Gastrocnemius medialis (tissue), 4 donors: Measurements from ENCODE around the gene RHOT2. TPM values are rescaled to one million over a fixed set of nuclear protein-coding genes. Genes with fewer than 3 reads are reported as not detected.
"Not testable (repeated sequence)": the region's sequence is repeated elsewhere in the genome, so short reads cannot be mapped to it uniquely, and the experiment has no call there.

Experiments used
- ATAC-seq, 2 donors: fragments of 150-250 bp; one replicate each; pipeline ENCODE4 v1.9.1; 2016
- DNase-seq, 2 donors: peaks; one replicate each; pipeline ENCODE4 v3.0.0-alpha.2; 2019
- H3K27ac ChIP-seq, 4 donors: fragments of 200-600 bp; sonication (generic); 1 replicate in 1 of 4; 2 replicates in 3 of 4; pipeline ENCODE4 v1.5.1; 2016 to 2018; ENCODE audit warnings: mild to moderate bottlenecking in 2 of 4, moderate library complexity in 1 of 4
- H3K27me3 ChIP-seq, 3 donors: fragments of 200-600 bp; sonication (generic) in 2 of 3; 1 replicate in 1 of 3; 2 replicates in 2 of 3; pipeline versions ENCODE4 v1.5.1 to v1.6.0; 2016 to 2019; ENCODE audit warnings: mild to moderate bottlenecking in 1 of 3, moderate library complexity in 1 of 3
- H3K36me3 ChIP-seq, 2 donors: fragments of 200-600 bp; sonication (generic) in 1 of 2; one replicate each; pipeline ENCODE4 v1.5.1; 2017 to 2018
- H3K4me1 ChIP-seq, 2 donors: fragments of 200-600 bp; sonication (generic) in 1 of 2; one replicate each; pipeline ENCODE4 v1.5.1; 2016 to 2017; ENCODE audit warnings: mild to moderate bottlenecking in 2 of 2
- H3K4me3 ChIP-seq, 4 donors: fragments of 200-600 bp; sonication (generic) in 3 of 4; 1 replicate in 1 of 4; 2 replicates in 3 of 4; pipeline ENCODE4 v1.5.1; 2016 to 2019; ENCODE audit warnings: mild to moderate bottlenecking in 2 of 4
- H3K9me3 ChIP-seq, 3 donors: fragments of 200-600 bp; sonication (generic) in 2 of 3; 1 replicate in 1 of 3; 2 replicates in 2 of 3; pipeline ENCODE4 v1.5.1; 2016 to 2019
- CTCF ChIP-seq, 5 experiments: fragments of 450-650 bp in 3 of 5; fragments of 200-600 bp in 2 of 5; sonication (generic) in 2 of 5; IDR thresholded peaks in 4 of 5; conservative IDR thresholded peaks in 1 of 5; 1 replicate in 4 of 5; 2 replicates in 1 of 5; pipeline ENCODE4 v1.5.1; 2016 to 2019; ENCODE audit warnings: antibody characterized with exemption in 5 of 5, mild to moderate bottlenecking in 3 of 5, moderate library complexity in 3 of 5
- POLR2A ChIP-seq, 2 donors: fragments of 450-650 bp; IDR thresholded peaks; one replicate each; pipeline ENCODE4 v1.6.1; 2017; ENCODE audit warnings: antibody characterized with exemption in 2 of 2, mild to moderate bottlenecking in 2 of 2, moderate library complexity in 2 of 2
- in situ Hi-C, 4 donors: fragments of 200-750 bp; cut with MboI; loops; one replicate each; pipeline versions ENCODE4 v1.15.0 to v1.8.0; 2017; ENCODE audit warnings: low sequenced_read_pairs in 4 of 4
- intact Hi-C: fragments of 100-400 bp; cut with DNase I; formaldehyde crosslinking; loops from one replicate; pipeline ENCODE4 v1.15.1; 2023; ENCODE audit warnings: low total_unique reads
- total RNA-seq, 4 donors: library from RNA; depleted of rRNA; stranded (reverse); fragments of >200 nt; gene quantifications; one replicate each; pipeline versions ENCODE4 v1.1.0 to v1.2.3, GENCODE V29; 2016

The RHOT2 gene
- total RNA-seq, 4 donors from 2014 or later = 20.9 to 41.6 (median 27.3) TPM

DNA sequence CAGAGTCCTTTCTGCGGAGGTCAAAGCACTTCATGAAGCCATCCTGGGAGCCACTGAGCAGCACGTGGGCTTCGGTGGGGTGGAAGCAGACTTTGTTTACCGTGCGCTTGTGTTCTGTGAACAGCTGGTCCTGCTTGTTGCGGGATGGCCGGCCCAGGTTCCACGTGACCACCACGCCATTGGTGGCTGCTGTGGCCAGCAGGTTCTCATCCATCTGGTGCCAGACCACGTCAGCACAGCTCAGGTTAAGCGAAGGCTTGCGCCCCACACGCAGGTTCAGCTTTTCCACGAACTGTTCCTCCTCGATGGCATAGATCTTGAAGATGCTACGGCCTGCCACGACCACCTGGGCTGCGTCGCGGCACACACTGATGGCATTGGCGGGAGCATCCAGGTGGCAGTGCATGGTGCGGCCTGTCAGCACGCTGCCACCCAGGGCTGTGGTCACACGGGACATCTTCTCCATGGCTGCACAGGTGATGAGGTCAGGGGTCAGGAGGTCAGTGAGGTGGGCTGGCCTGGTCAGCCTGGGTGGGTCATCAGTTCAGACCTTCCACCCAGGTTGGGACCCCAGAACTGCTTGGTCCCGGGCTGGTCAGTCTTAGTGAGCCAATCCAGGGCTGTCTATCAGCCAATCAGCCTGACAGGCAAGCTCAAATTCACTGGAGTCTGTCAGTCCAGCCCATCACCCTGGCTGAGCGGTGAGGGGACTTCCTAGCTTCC, 21.4 kb downstream of the RHOT2 start:
- H3K27ac ChIP-seq = peak overlapping the region; percentile 84 to 96 (median 91)
- peaks cover 16 to 32% of the 10 kb centered on the region in 2 donors for H3K4me1 ChIP-seq
- peaks cover 0 to 11% of the 10 kb centered on the region in 2 donors for H3K36me3 ChIP-seq
- TF ChIP-seq CTCF (IDR thresholded peaks at IDR 0.05 in 4 of 5, conservative IDR thresholded peaks at IDR 0.05 in 1 of 5) (no peak), POLR2A (IDR thresholded peaks at IDR 0.05) (no peak)
- ATAC-seq (no peak), DNase-seq (no peak)
- peaks cover 17 to 29% (median 25%) of the 10 kb centered on the region in 3 donors for H3K27me3 ChIP-seq
- in situ Hi-C loops (no loop called here), intact Hi-C loops (loop anchor here (10.0 kb wide), 1 partner anchor 615 kb away; the partner anchor contains the start of gene UBE2I)
- peak overlapping the region; percentile 80 to 99 (median 96) for H3K4me3 ChIP-seq
- H3K9me3 ChIP-seq = no peaks in the 10 kb centered on the region

- ATAC-seq, H3K9me3 ChIP-seq, H3K4me3 ChIP-seq, DNase-seq, in situ Hi-C loops, intact Hi-C loops, H3K36me3 ChIP-seq, H3K27ac ChIP-seq: not testable (repeated sequence)
- peaks cover 13 to 23% of the 10 kb centered on the region in 2 donors for H3K4me1 ChIP-seq
- H3K27me3 ChIP-seq = peaks cover 34 to 46% (median 40%) of the 10 kb centered on the region in 3 donors
Observed at GRCh38 chr16:691242-691641, 23.3 kb downstream of the RHOT2 start.

DNA sequence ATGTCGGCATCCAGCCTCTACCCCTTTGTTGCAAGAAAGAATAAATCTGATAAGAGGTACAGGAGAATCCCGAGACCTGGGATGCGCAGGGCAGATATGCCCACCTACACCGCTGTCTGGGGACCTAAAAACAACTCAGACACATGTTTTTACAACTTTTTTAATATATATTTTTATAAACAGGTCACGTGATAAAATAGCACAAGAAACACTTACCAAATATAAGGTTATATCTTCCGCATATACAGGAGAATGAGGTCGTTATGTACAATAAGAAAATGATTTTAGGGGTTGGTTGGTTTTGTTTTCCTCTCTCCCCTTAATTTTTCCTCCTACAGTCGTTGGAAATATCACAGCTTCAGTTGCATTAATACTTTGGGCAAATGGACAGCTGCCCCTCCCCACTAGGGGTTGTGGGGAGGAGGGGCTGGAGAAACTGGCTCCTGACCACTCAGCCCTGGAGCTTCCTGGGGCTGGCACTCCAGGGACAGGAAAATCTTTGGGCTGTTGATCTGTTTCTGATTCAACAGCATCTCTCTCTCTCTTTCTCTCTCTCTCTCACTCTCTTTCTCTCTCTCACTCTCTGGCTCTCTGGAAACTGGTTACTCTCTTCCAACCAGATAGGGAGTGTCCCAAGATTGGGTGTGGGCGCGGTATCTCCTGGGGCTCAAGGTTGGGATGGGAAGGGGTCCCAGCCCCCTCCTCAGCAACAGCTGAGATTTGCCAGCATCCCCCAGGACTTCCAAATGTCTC, 24.6 kb downstream of the RHOT2 start:
- H3K4me3 ChIP-seq = no peak overlapping the region
- peaks cover 46 to 55% (median 46%) of the 10 kb centered on the region in 3 donors for H3K27me3 ChIP-seq
- peaks cover 13 to 23% of the 10 kb centered on the region in 2 donors for H3K4me1 ChIP-seq
- H3K36me3 ChIP-seq = no peaks in the 10 kb centered on the region
- no peak for DNase-seq
- no peak for ATAC-seq
- intact Hi-C loops (no loop called here), in situ Hi-C loops (no loop called here)
- TF ChIP-seq POLR2A (IDR thresholded peaks at IDR 0.05) (no peak), CTCF (IDR thresholded peaks at IDR 0.05 in 4 of 5, conservative IDR thresholded peaks at IDR 0.05 in 1 of 5) (no peak)
- no peak overlapping the region for H3K27ac ChIP-seq
- no peaks in the 10 kb centered on the region for H3K9me3 ChIP-seq

DNA sequence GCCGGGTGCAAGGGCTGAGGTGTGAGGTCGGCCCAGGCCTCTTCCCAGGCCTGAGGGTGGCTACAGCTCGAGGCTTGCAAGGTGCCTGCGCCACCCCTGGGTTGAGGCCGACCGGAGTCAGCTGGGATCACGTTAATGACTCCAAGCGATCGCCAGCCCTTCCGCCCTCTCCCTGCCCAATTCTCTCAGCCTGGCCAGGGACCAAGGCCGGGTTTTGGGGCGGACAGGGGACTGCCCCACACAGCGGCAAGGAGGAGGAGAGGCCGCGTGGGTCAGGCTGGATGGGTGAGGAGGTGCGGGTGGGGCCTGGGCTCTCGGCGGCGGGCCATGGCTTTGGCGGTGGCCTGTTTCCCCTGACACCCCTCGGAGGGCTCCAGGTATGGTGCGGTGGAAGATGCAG, 25.4 kb downstream of the RHOT2 start:
- TF ChIP-seq POLR2A (IDR thresholded peaks at IDR 0.05) (no peak), CTCF (IDR thresholded peaks at IDR 0.05 in 4 of 5, conservative IDR thresholded peaks at IDR 0.05 in 1 of 5) (no peak)
- Histone ChIP-seq H3K27ac (no peak overlapping the region), H3K4me3 (no peak overlapping the region), H3K9me3 (no peaks in the 10 kb centered on the region), H3K27me3 (peaks cover 46 to 57% (median 49%) of the 10 kb centered on the region in 3 donors), H3K4me1 (peaks cover 13 to 19% of the 10 kb centered on the region in 2 donors), H3K36me3 (no peaks in the 10 kb centered on the region)
- DNase-seq = no peak
- intact Hi-C loops (no loop called here), in situ Hi-C loops (no loop called here)
- ATAC-seq = no peak

DNA sequence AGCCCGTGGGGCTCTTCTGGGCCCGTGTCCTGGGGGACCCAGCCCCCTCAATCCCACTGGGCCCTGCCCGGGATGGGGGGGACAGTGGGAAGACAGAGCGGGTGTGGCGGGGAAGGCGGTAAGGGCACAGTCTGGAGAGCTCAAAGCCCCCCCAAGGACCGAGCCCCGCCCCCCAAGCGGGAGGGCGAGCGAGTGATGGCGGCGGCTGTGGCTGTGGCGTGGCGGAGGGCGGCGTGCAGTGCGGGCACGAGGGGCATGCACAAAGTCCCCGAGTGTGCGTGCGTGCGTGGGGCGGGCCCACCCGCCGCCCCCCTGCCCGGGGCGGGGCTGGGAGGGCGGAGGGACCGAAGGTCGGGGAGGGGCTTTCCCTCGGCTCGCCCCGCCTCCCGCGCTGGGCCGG, 25.8 kb downstream of the RHOT2 start:
- Histone ChIP-seq H3K27ac (no peak overlapping the region), H3K27me3 (peaks cover 46 to 58% (median 51%) of the 10 kb centered on the region in 3 donors), H3K36me3 (no peaks in the 10 kb centered on the region), H3K4me1 (peaks cover 9 to 15% of the 10 kb centered on the region in 2 donors), H3K9me3 (no peaks in the 10 kb centered on the region), H3K4me3 (no peak overlapping the region)
- TF ChIP-seq POLR2A (IDR thresholded peaks at IDR 0.05) = no peak
- ATAC-seq (no peak), DNase-seq (no peak)
- in situ Hi-C loops (no loop called here), intact Hi-C loops (no loop called here)
